SU-DHL-6 (cell line): ENCODE measurements around the gene MMP7.
"Not testable (repeated sequence)": the region's sequence is repeated elsewhere in the genome, so short reads cannot be mapped to it uniquely, and the experiment has no call there.

Source experiments
- H2AFZ ChIP-seq: fragments of 200-600 bp; sonication (generic); 2 replicates; pipeline ENCODE4 v1.6.1; 2014; ENCODE audit warnings: low read depth, mild to moderate bottlenecking, moderate library complexity, mixed read lengths, antibody characterized with exemption, low read length; ENCODE audit not compliant: severe bottlenecking
- H3F3A ChIP-seq: fragments of 200-600 bp; shearing (Covaris generic); 2 replicates; pipeline ENCODE4 v1.6.0; 2016; ENCODE audit warnings: antibody characterized with exemption, mild to moderate bottlenecking; ENCODE audit not compliant: insufficient read depth
- H3K27ac ChIP-seq: fragments of 200-600 bp; sonication (generic); 2 replicates; pipeline ENCODE4 v1.5.1; 2016; ENCODE audit warnings: low read depth, mild to moderate bottlenecking, low read length, moderate library complexity, mixed read lengths
- H3K27me3 ChIP-seq: fragments of 200-600 bp; sonication (generic), shearing (Covaris generic); 2 replicates; pipeline ENCODE4 v1.6.0; 2014; ENCODE audit warnings: mild to moderate bottlenecking, low read length
- H3K36me3 ChIP-seq: fragments of 200-600 bp; sonication (generic); 2 replicates; pipeline ENCODE4 v1.6.1; 2014; ENCODE audit warnings: mild to moderate bottlenecking, low read length, mixed read lengths
- H3K4me2 ChIP-seq: fragments of 300-600, 200-600 bp; shearing (Covaris generic), sonication (generic); 2 replicates; pipeline ENCODE4 v1.6.0; 2014; ENCODE audit warnings: low read length, low read depth, mild to moderate bottlenecking; ENCODE audit not compliant: poor library complexity, severe bottlenecking
- H3K4me3 ChIP-seq: fragments of 200-600 bp; sonication (generic); 2 replicates; pipeline ENCODE4 v1.5.1; 2014; ENCODE audit warnings: antibody characterized with exemption, low read length, mild to moderate bottlenecking, mixed read lengths; ENCODE audit not compliant: insufficient read depth, poor library complexity, severe bottlenecking
- H3K79me2 ChIP-seq: fragments of 200-600 bp; sonication (generic); 2 replicates; pipeline ENCODE4 v1.6.1; 2014; ENCODE audit warnings: mild to moderate bottlenecking, low read length, moderate library complexity; ENCODE audit not compliant: insufficient read depth
- H3K9ac ChIP-seq: fragments of 200-600 bp; sonication (generic); 2 replicates; pipeline ENCODE4 v1.7.0; 2014; ENCODE audit warnings: mild to moderate bottlenecking, low read length
- H3K9me2 ChIP-seq: fragments of 200-600 bp; sonication (generic); replicated peaks from 2 replicates; pipeline ENCODE4 v1.6.1; 2014; ENCODE audit warnings: low read length; ENCODE audit not compliant: insufficient read depth
- H3K9me3 ChIP-seq: fragments of 200-600 bp; sonication (generic); 2 replicates; pipeline ENCODE4 v1.6.1; 2014; ENCODE audit warnings: low read length, mixed read lengths; ENCODE audit not compliant: insufficient read depth
- H4K20me1 ChIP-seq: fragments of 200-600 bp; sonication (generic); 2 replicates; pipeline ENCODE4 v1.6.1; 2014; ENCODE audit warnings: low read depth, mild to moderate bottlenecking, antibody characterized with exemption, low read length, moderate library complexity, mixed read lengths
- EZH2phosphoT487 ChIP-seq: fragments of 200-600 bp; sonication (generic), shearing (Covaris generic); conservative IDR thresholded peaks from 2 replicates; pipeline ENCODE4 v1.6.1; 2018; ENCODE audit warnings: mild to moderate bottlenecking, antibody characterized with exemption, low read length, moderate library complexity, mixed read lengths
- TF ChIP-seq, protein P1 (sequence below): fragments of 200-600 bp; sonication (generic); IDR thresholded peaks from one replicate; pipeline ENCODE4 v1.5.1; 2017; ENCODE audit warnings: antibody characterized with exemption, mild to moderate bottlenecking, low read length, moderate library complexity; ENCODE audit not compliant: insufficient read depth, poor library complexity, severe bottlenecking

MMP7 gene

DNA sequence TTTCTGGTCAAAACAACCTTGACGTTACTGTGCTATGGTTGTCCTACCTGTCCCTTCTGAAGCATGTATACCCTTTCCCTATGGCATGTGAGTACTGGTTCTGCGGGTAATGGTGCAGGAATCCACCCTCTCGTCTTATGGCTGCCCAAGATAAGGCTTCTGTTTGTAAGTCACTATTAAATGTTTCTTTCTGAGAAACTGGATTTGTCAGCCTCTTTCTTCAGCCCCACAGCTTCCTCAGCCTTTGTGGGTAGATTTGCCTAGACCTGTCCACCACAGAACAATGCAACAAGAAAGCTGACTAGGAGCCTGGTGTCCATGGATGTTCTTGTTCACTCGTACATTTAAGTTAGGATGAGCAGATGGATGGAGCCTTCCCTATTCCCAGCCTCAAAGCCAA, 14.4 kb downstream of the MMP7 start:
- TF ChIP-seq, protein P1, sequence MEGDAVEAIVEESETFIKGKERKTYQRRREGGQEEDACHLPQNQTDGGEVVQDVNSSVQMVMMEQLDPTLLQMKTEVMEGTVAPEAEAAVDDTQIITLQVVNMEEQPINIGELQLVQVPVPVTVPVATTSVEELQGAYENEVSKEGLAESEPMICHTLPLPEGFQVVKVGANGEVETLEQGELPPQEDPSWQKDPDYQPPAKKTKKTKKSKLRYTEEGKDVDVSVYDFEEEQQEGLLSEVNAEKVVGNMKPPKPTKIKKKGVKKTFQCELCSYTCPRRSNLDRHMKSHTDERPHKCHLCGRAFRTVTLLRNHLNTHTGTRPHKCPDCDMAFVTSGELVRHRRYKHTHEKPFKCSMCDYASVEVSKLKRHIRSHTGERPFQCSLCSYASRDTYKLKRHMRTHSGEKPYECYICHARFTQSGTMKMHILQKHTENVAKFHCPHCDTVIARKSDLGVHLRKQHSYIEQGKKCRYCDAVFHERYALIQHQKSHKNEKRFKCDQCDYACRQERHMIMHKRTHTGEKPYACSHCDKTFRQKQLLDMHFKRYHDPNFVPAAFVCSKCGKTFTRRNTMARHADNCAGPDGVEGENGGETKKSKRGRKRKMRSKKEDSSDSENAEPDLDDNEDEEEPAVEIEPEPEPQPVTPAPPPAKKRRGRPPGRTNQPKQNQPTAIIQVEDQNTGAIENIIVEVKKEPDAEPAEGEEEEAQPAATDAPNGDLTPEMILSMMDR, result no peak
- no peak for TF ChIP-seq EZH2phosphoT487
- Histone ChIP-seq H4K20me1 (no peaks in the 10 kb centered on the region), H3F3A (no peaks in the 10 kb centered on the region), H3K27ac (no peak overlapping the region), H3K4me2 (no peak overlapping the region), H3K4me3 (no peak overlapping the region), H3K27me3 (no peaks in the 10 kb centered on the region), H3K9ac (no peak overlapping the region), H3K9me2 (no peaks in the 10 kb centered on the region), H3K79me2 (no peaks in the 10 kb centered on the region), H3K36me3 (no peaks in the 10 kb centered on the region), H2AFZ (no peak overlapping the region), H3K9me3 (no peaks in the 10 kb centered on the region)

DNA sequence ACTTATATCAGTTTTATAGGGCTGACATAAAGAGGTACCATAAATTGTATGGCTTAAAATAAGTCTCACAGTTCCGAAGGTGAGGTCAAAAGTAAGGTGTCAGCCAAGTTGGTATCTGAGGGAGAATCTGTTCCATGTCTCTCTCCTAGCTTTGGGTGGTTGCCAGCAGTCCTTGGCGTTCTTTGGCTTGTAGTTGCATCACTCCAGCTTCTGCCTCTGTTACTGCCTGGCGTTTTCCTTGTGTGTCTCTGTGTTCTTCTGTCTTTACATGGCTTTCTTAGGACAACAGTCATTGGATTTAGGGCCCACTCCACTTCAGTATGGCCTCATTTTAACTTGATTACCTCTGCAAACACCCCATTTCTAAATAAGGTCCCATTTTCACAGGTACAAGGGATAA, 16.7 kb downstream of the MMP7 start:
- Histone ChIP-seq H3K36me3 (no peaks in the 10 kb centered on the region), H2AFZ (no peak overlapping the region), H3K4me3 (no peak overlapping the region), H3K79me2 (no peaks in the 10 kb centered on the region), H3F3A (no peaks in the 10 kb centered on the region), H4K20me1 (no peaks in the 10 kb centered on the region), H3K9me2 (0 out of 2 replicates have a peak, but pooled peaks cover 3% of the 10 kb centered on the region), H3K27me3 (no peaks in the 10 kb centered on the region), H3K4me2 (no peak overlapping the region), H3K9me3 (no peaks in the 10 kb centered on the region), H3K27ac (no peak overlapping the region), H3K9ac (no peak overlapping the region)
- TF ChIP-seq EZH2phosphoT487, result no peak
- TF ChIP-seq, protein P1, result no peak

DNA sequence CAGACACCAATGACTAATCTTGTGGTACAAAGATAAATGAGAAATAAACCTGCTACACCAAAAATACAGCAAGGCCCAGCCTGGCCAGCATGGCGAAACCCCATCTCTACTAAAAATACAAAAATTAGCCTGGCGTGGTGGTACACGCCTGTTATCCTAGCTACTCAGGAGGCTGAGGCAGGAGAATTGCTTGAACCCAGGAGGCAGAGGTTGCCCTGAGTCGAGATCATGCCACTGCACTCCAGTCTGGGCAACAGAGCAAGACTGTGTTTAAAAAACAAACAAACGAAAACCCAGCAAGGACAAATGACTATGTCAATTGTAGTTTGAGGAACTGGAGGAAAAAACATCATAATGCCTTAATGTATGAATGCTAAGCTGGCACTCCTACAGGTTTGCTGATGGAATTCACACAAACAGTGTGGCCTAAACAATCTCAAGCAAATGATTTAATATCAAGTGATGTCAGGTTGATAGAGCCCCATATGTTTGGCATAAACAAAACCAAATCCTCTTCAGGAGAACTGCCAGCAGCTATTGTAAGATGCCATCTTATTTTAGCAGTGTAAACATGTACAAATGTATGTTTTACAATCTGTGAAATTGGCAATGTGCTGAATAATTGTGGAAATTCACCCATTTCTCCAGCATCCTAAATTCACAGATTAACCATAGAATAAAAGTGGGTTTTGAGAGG, 20.0 kb downstream of the MMP7 start:
- Histone ChIP-seq H3K27ac (no peak overlapping the region), H3K79me2 (no peaks in the 10 kb centered on the region), H3K36me3 (no peaks in the 10 kb centered on the region), H2AFZ (no peak overlapping the region), H3F3A (no peaks in the 10 kb centered on the region), H3K4me3 (no peak overlapping the region), H3K27me3 (no peaks in the 10 kb centered on the region), H4K20me1 (no peaks in the 10 kb centered on the region), H3K9me2 (0 out of 2 replicates have a peak, but pooled peaks cover 3% of the 10 kb centered on the region), H3K9ac (no peak overlapping the region), H3K9me3 (no peaks in the 10 kb centered on the region), H3K4me2 (no peak overlapping the region)
- TF ChIP-seq EZH2phosphoT487, result no peak
- TF ChIP-seq, protein P1, result no peak

DNA sequence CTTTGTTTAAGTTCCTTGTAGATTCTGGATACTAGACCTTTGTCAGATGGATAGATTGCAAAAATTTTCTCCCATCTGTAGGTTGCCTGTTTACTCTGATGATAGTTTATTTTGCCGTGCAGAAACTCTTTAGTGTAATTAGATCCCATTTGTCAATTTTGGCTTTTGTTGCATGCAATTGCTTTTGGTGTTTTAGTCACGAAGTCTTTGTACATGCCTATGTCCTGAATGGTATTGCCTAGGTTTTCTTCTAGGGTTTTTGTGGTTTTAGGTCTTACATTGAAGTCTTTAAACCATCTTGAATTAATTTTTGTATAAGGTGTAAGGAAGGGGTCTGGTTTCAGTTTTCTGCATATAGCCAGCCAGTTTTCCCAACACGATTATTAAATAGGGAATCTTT, 27.7 kb downstream of the MMP7 start:
- not testable (repeated sequence) for H3F3A ChIP-seq, H4K20me1 ChIP-seq, H3K36me3 ChIP-seq, H3K9me3 ChIP-seq, H3K4me2 ChIP-seq, H3K79me2 ChIP-seq, H3K9me2 ChIP-seq, H2AFZ ChIP-seq, H3K9ac ChIP-seq, H3K27me3 ChIP-seq, H3K27ac ChIP-seq, H3K4me3 ChIP-seq
